KMS-11 (cell line): ENCODE data around the gene ZSCAN5C.
"Not testable (repeated sequence)": the region's sequence is repeated elsewhere in the genome, so short reads cannot be mapped to it uniquely, and the experiment has no call there.

Experiments
- H2AFZ ChIP-seq: fragments of 200-600 bp; sonication (generic); 2 replicates; pipeline ENCODE4 v1.6.1; 2016; ENCODE audit warnings: antibody characterized with exemption, mixed run types, low read depth
- H3K27ac ChIP-seq: fragments of 200-600 bp; sonication (generic); 2 replicates; pipeline ENCODE4 v1.6.1; 2016; ENCODE audit warnings: mild to moderate bottlenecking, mixed run types
- H3K27me3 ChIP-seq: fragments of 200-600 bp; sonication (generic); 2 replicates; pipeline ENCODE4 v1.6.1; 2017; ENCODE audit warnings: mild to moderate bottlenecking, low read depth, mixed run types, moderate library complexity; ENCODE audit not compliant: insufficient read depth
- H3K36me3 ChIP-seq: fragments of 200-600 bp; sonication (generic); 2 replicates; pipeline ENCODE4 v1.6.1; 2017; ENCODE audit warnings: mild to moderate bottlenecking, mixed run types; ENCODE audit not compliant: insufficient read depth
- H3K4me1 ChIP-seq: fragments of 200-600 bp; sonication (generic); 2 replicates; pipeline ENCODE4 v1.6.1; 2016; ENCODE audit warnings: mild to moderate bottlenecking, low read depth, mixed run types; ENCODE audit not compliant: poor library complexity, severe bottlenecking
- H3K4me2 ChIP-seq: fragments of 200-600 bp; sonication (generic); 2 replicates; pipeline ENCODE4 v1.7.0; 2016; ENCODE audit warnings: mild to moderate bottlenecking, mixed run types
- H3K4me3 ChIP-seq: fragments of 200-600 bp; sonication (generic); IDR thresholded peaks from 2 replicates; pipeline ENCODE4 v1.6.1; 2017; ENCODE audit warnings: low read depth, low read length, mixed read lengths; ENCODE audit not compliant: insufficient read depth
- H3K79me2 ChIP-seq: fragments of 200-600 bp; sonication (generic); 2 replicates; pipeline ENCODE4 v1.6.1; 2016; ENCODE audit warnings: low read depth, mixed run types; ENCODE audit not compliant: insufficient read depth
- H3K9ac ChIP-seq: fragments of 200-600 bp; sonication (generic); 2 replicates; pipeline ENCODE4 v1.6.1; 2016; ENCODE audit warnings: mild to moderate bottlenecking, mixed run types
- H4K20me1 ChIP-seq: fragments of 200-600 bp; sonication (generic); 2 replicates; pipeline ENCODE4 v1.6.1; 2016; ENCODE audit warnings: mild to moderate bottlenecking, mixed run types; ENCODE audit not compliant: insufficient read depth
- CTCF ChIP-seq: fragments of 200-600 bp; sonication (generic); conservative IDR thresholded peaks from 2 replicates; pipeline ENCODE4 v1.6.1; 2017; ENCODE audit warnings: low read depth, mild to moderate bottlenecking, antibody characterized with exemption, low read length, moderate library complexity, mixed read lengths

Gene ZSCAN5C

GRCh38 chr19:56221851-56222250 is 19.8 kb downstream of the ZSCAN5C start:
- Histone ChIP-seq H3K27ac (no peak overlapping the region), H3K9ac (no peak overlapping the region)
- TF ChIP-seq CTCF = no peak

GRCh38 chr19:56222901-56223300 is 20.8 kb downstream of the ZSCAN5C start:
- TF ChIP-seq CTCF = no peak
- H3K4me2 ChIP-seq = no peak overlapping the region
- H3K4me1 ChIP-seq = no peaks in the 10 kb centered on the region
- H3K79me2 ChIP-seq = no peaks in the 10 kb centered on the region
- H4K20me1 ChIP-seq = no peaks in the 10 kb centered on the region
- no peak overlapping the region for H3K27ac ChIP-seq
- H3K27me3 ChIP-seq = no peaks in the 10 kb centered on the region
- no peaks in the 10 kb centered on the region for H3K36me3 ChIP-seq
- no peak overlapping the region for H2AFZ ChIP-seq
- no peak overlapping the region for H3K9ac ChIP-seq
- no peak overlapping the region for H3K4me3 ChIP-seq

More at GRCh38 chr19:56221851-56222250, 19.8 kb downstream of the ZSCAN5C start:
- Histone ChIP-seq H3K4me3 (no peak overlapping the region), H3K27me3 (no peaks in the 10 kb centered on the region), H3K4me2 (no peak overlapping the region), H4K20me1 (no peaks in the 10 kb centered on the region), H3K36me3 (no peaks in the 10 kb centered on the region), H3K4me1 (no peaks in the 10 kb centered on the region), H3K79me2 (no peaks in the 10 kb centered on the region), H2AFZ (no peak overlapping the region)

- H3K27me3 ChIP-seq = no peaks in the 10 kb centered on the region
- H3K79me2 ChIP-seq = no peaks in the 10 kb centered on the region
- TF ChIP-seq CTCF = no peak
- no peaks in the 10 kb centered on the region for H4K20me1 ChIP-seq
- H2AFZ ChIP-seq = no peak overlapping the region
- H3K4me3 ChIP-seq = no peak overlapping the region
- H3K4me1 ChIP-seq = no peaks in the 10 kb centered on the region
- no peak overlapping the region for H3K9ac ChIP-seq
- H3K27ac ChIP-seq = no peak overlapping the region
- no peaks in the 10 kb centered on the region for H3K36me3 ChIP-seq
- H3K4me2 ChIP-seq = no peak overlapping the region
Observed at GRCh38 chr19:56223481-56223880, 21.4 kb downstream of the ZSCAN5C start.

GRCh38 chr19:56245121-56245740 is 43.2 kb downstream of the ZSCAN5C start:
- H3K79me2 ChIP-seq = no peaks in the 10 kb centered on the region
- no peaks in the 10 kb centered on the region for H3K27me3 ChIP-seq
- no peaks in the 10 kb centered on the region for H4K20me1 ChIP-seq
- H3K4me3 ChIP-seq = no peak overlapping the region
- no peak overlapping the region for H3K4me2 ChIP-seq
- H3K27ac ChIP-seq = no peak overlapping the region
- no peak for TF ChIP-seq CTCF
- no peaks in the 10 kb centered on the region for H3K36me3 ChIP-seq
- H3K9ac ChIP-seq = no peak overlapping the region
- no peaks in the 10 kb centered on the region for H3K4me1 ChIP-seq
- no peak overlapping the region for H2AFZ ChIP-seq

GRCh38 chr19:56245764-56246163 is 43.7 kb downstream of the ZSCAN5C start:
- H2AFZ ChIP-seq, H3K27me3 ChIP-seq, H4K20me1 ChIP-seq, H3K79me2 ChIP-seq, H3K27ac ChIP-seq, H3K4me1 ChIP-seq, H3K4me2 ChIP-seq, H3K9ac ChIP-seq, H3K36me3 ChIP-seq, H3K4me3 ChIP-seq: not testable (repeated sequence)

DNA sequence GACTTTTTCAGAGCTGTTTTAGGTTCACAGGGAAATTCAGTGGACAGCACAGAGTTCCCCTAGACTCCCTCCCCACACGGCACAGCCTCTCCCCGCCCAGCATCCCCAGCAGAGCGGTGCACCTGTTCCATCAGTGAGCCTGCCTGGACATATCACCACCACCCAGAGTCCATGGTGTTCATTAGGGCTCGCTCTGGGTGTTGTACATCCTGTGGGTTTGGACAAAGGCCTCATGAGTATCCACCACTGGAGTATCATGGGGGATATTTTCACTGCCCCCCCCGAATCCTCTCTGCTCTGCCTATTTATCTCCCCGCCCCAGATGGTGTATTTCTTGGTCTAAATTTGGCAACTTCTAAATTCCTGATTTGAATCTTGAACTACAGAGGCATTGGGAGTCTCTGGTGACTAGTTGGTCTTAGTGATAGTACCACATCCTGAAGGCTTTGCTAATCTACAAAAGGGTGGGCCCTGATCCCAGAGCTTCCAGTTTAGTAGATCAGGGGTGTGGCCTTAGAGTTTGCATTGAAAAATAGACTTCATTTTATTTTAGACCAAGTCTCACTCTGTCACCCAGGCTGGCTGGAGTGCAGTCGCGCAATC is 46.8 kb downstream of the ZSCAN5C start:
- H3K27me3 ChIP-seq, H3K27ac ChIP-seq, H2AFZ ChIP-seq, H3K4me2 ChIP-seq, H3K36me3 ChIP-seq, H3K4me3 ChIP-seq, H3K9ac ChIP-seq, H3K79me2 ChIP-seq, H4K20me1 ChIP-seq, H3K4me1 ChIP-seq: not testable (repeated sequence)
